Adrenal gland (tissue), 12 donors: ENCODE measurements around the gene CAMTA1. TPM values are rescaled to one million over a fixed set of nuclear protein-coding genes. Genes with fewer than 3 reads are reported as not detected.

Experiments
- DNase-seq, 7 donors: peaks; one replicate each; pipeline ENCODE4 v3.0.0-alpha.2; 2019 to 2020
- H3K27ac ChIP-seq, 5 donors: fragments of 200-600 bp; sonication (generic) in 4 of 5; 1 replicate in 3 of 5; 2 replicates in 2 of 5; pipeline versions ENCODE4 v1.5.1 to v1.8.0; 2016 to 2020; ENCODE audit warnings: mild to moderate bottlenecking in 1 of 5
- H3K27me3 ChIP-seq: fragments of 200-600 bp; 2 replicates; pipeline ENCODE4 v1.8.0; 2021
- H3K36me3 ChIP-seq, 2 donors: fragments of 200-600 bp; replicated peaks in 1 of 2; 1 replicate in 1 of 2; 2 replicates in 1 of 2; pipeline versions ENCODE4 v1.5.1 to v1.8.0; 2018 to 2022
- H3K4me1 ChIP-seq, 2 donors: fragments of 200-600 bp; replicated peaks in 1 of 2; 1 replicate in 1 of 2; 2 replicates in 1 of 2; pipeline versions ENCODE4 v1.5.1 to v1.8.0; 2018 to 2021
- H3K4me3 ChIP-seq, 4 donors: fragments of 200-600 bp; sonication (generic) in 3 of 4; one replicate each; pipeline ENCODE4 v1.5.1; 2016 to 2018
- H3K9me3 ChIP-seq, 3 donors: fragments of 200-600 bp; sonication (generic) in 1 of 3; replicated peaks in 1 of 3; 1 replicate in 2 of 3; 2 replicates in 1 of 3; pipeline versions ENCODE4 v1.5.1 to v1.8.0; 2016 to 2021
- CTCF ChIP-seq, 6 experiments: fragments of 450-650 bp in 4 of 6; fragments of 200-600 bp in 2 of 6; sonication (generic) in 1 of 6; IDR thresholded peaks; 1 replicate in 5 of 6; 2 replicates in 1 of 6; pipeline versions ENCODE4 v1.5.1 to v1.8.0; 2016 to 2021; ENCODE audit warnings: antibody characterized with exemption in 6 of 6, mild to moderate bottlenecking in 2 of 6, moderate library complexity in 1 of 6
- POLR2A ChIP-seq, 2 donors: fragments of 450-650 bp; IDR thresholded peaks; one replicate each; pipeline ENCODE4 v1.6.1; 2017; ENCODE audit warnings: antibody characterized with exemption in 2 of 2, mild to moderate bottlenecking in 2 of 2, moderate library complexity in 1 of 2
- WGBS, 4 donors: extraction: QIAGEN DNeasy Blood & Tissue Kit in 2 of 4; methylation state at CpG; one replicate each; pipeline versions ENCODE4 v1.1.5 to v1.1.7; 2013 to 2017; 5-methylcytosine and 5-hydroxymethylcytosine counted together
- intact Hi-C, 2 donors: fragments of 100-400 bp; cut with DNase I; formaldehyde crosslinking; loops; one replicate each; pipeline versions ENCODE4 v1.14.1 to v1.15.0; 2022 to 2023
- polyA plus RNA-seq, 3 donors: library from polyadenylated mRNA; stranded (reverse); fragments of 200-250 nt in 2 of 3; fragments of 350-450 nt in 1 of 3; fragmentation: Illumina TruSeq in 1 of 3; extraction: RNeasy Lipid Tissue Mini Kit (QIAGEN cat#74804) in 1 of 3; gene quantifications; one replicate each; pipeline ENCODE4 v1.2.3, GENCODE V29; 2013 to 2014
- total RNA-seq, 9 donors: library from RNA; depleted of rRNA in 4 of 9; stranded (reverse); fragments of >200 nt in 4 of 9; fragments of 120-200 nt in 1 of 9; fragmentation: NEBNext Ultra II Directional in 1 of 9; extraction: Animal tissue kit (Norgen Biotek cat#: 25700) in 1 of 9; gene quantifications; one replicate each; pipeline versions ENCODE4 v1.1.0 to v1.2.4, GENCODE V29; 2013 to 2023
- donor health status: healthy with polysubstance abuse.
- donor health status: Bipolar disorder and iron deficiency.
- donor health status: DM: yes; HTN: yes; CAD: no.
- donor health status: DM: no; HTN: no; CAD: no.
- donor health status: DM: no; HTN: no; CAD: no.
- donor health status: DM: yes; HTN: yes; CAD: no.

CAMTA1 gene
- total and polyA plus RNA-seq, 12 donors: 62.9 to 141 (median 96.9) TPM

GRCh38 chr1:6953216-6953615 is 168.0 kb downstream of the CAMTA1 start:
- Histone ChIP-seq H3K36me3 (no peaks in the 10 kb centered on the region), H3K4me3 (no peak overlapping the region), H3K27ac (no peak overlapping the region), H3K9me3 (no peaks in the 10 kb centered on the region), H3K4me1 (peaks cover 0 to 4% of the 10 kb centered on the region in 2 donors), H3K27me3 (no peaks in the 10 kb centered on the region)
- TF ChIP-seq POLR2A (IDR thresholded peaks at IDR 0.05): no peak
- TF ChIP-seq CTCF (IDR thresholded peaks at IDR 0.05): no peak
- DNase-seq: no peak
- WGBS, 4 donors: 82 to 89% (median 86%) methylated on average over 8 to 12 of the region's 12 CpGs
- intact Hi-C loops: no loop called here

GRCh38 chr1:6953907-6954364 is 168.7 kb downstream of the CAMTA1 start:
- 73 to 89% (median 83%) methylated on average over 9 to 11 of the region's 11 CpGs for WGBS, 4 donors
- Histone ChIP-seq H3K27me3 (no peaks in the 10 kb centered on the region), H3K4me3 (no peak overlapping the region), H3K27ac (no peak overlapping the region), H3K9me3 (no peaks in the 10 kb centered on the region), H3K4me1 (peaks cover 1 to 10% of the 10 kb centered on the region in 2 donors), H3K36me3 (no peaks in the 10 kb centered on the region)
- intact Hi-C loops: no loop called here
- TF ChIP-seq POLR2A (IDR thresholded peaks at IDR 0.05) (no peak), CTCF (IDR thresholded peaks at IDR 0.05) (no peak)
- no peak for DNase-seq

GRCh38 chr1:6954591-6954990 is 169.3 kb downstream of the CAMTA1 start:
- intact Hi-C loops: no loop called here
- Histone ChIP-seq H3K4me3 (no peak overlapping the region), H3K9me3 (no peaks in the 10 kb centered on the region), H3K27me3 (no peaks in the 10 kb centered on the region), H3K27ac (no peak overlapping the region), H3K4me1 (peaks cover 7 to 13% of the 10 kb centered on the region in 2 donors), H3K36me3 (no peaks in the 10 kb centered on the region)
- 78 to 83% (median 81%) methylated on average over 10 to 15 of the region's 15 CpGs for WGBS, 4 donors
- TF ChIP-seq CTCF (IDR thresholded peaks at IDR 0.05) (no peak), POLR2A (IDR thresholded peaks at IDR 0.05) (no peak)
- no peak for DNase-seq

- no peaks in the 10 kb centered on the region for H3K36me3 ChIP-seq
- no peaks in the 10 kb centered on the region for H3K9me3 ChIP-seq
- H3K27me3 ChIP-seq: no peaks in the 10 kb centered on the region
- no peak overlapping the region for H3K27ac ChIP-seq
- peaks cover 7 to 21% of the 10 kb centered on the region in 2 donors for H3K4me1 ChIP-seq
- intact Hi-C loops: no loop called here
- 75 to 84% (median 77%) methylated on average over 7 to 16 of the region's 16 CpGs for WGBS, 4 donors
- TF ChIP-seq POLR2A (IDR thresholded peaks at IDR 0.05): no peak
- DNase-seq: no peak
- no peak overlapping the region for H3K4me3 ChIP-seq
Measured at GRCh38 chr1:6955357-6956094, 170.3 kb downstream of the CAMTA1 start.
